HG02623 (cell line): ENCODE data around the gene HMCES.
"Not testable (repeated sequence)": the region's sequence is repeated elsewhere in the genome, so short reads cannot be mapped to it uniquely, and the experiment has no call there.

Experiments
- ATAC-seq: cut with Tn5 transposase; IDR thresholded peaks from one replicate; pipeline ENCODE4 v1.9.1; 2021; ENCODE audit warnings: moderate library complexity; ENCODE audit not compliant: unreplicated experiment

HMCES gene

GRCh38 chr3:129343643-129344360 lies 65.1 kb downstream of the HMCES start:
- no peak for ATAC-seq

- no peak for ATAC-seq
Measured at GRCh38 chr3:129344540-129345220, 66.0 kb downstream of the HMCES start.

GRCh38 chr3:129345281-129345680 lies 66.6 kb downstream of the HMCES start:
- ATAC-seq = no peak

GRCh38 chr3:129345971-129346370 lies 67.3 kb downstream of the HMCES start:
- ATAC-seq = no peak

GRCh38 chr3:129346695-129347457 lies 68.2 kb downstream of the HMCES start:
- ATAC-seq = no peak

GRCh38 chr3:129347458-129347845 lies 68.8 kb downstream of the HMCES start:
- no peak for ATAC-seq

GRCh38 chr3:129348734-129349133 lies 70.1 kb downstream of the HMCES start:
- ATAC-seq = no peak

GRCh38 chr3:129349169-129349568 lies 70.5 kb downstream of the HMCES start:
- not testable (repeated sequence) for ATAC-seq

- no peak for ATAC-seq
Measured at GRCh38 chr3:129349791-129350190, 71.1 kb downstream of the HMCES start.

GRCh38 chr3:129352045-129352444 lies 73.4 kb downstream of the HMCES start:
- ATAC-seq = no peak

- ATAC-seq = no peak
Measured at GRCh38 chr3:129352650-129353588, 74.2 kb downstream of the HMCES start.

GRCh38 chr3:129353589-129353941 lies 74.9 kb downstream of the HMCES start:
- ATAC-seq = no peak
